ENCODE results near the gene HDAC8. TPM values are rescaled to one million over a fixed set of nuclear protein-coding genes. Genes with fewer than 3 reads are reported as not detected.

Gene HDAC8
- 10.5 TPM for polyA plus RNA-seq (2012; ENCODE audit: insufficient read length, low read depth)

DNA sequence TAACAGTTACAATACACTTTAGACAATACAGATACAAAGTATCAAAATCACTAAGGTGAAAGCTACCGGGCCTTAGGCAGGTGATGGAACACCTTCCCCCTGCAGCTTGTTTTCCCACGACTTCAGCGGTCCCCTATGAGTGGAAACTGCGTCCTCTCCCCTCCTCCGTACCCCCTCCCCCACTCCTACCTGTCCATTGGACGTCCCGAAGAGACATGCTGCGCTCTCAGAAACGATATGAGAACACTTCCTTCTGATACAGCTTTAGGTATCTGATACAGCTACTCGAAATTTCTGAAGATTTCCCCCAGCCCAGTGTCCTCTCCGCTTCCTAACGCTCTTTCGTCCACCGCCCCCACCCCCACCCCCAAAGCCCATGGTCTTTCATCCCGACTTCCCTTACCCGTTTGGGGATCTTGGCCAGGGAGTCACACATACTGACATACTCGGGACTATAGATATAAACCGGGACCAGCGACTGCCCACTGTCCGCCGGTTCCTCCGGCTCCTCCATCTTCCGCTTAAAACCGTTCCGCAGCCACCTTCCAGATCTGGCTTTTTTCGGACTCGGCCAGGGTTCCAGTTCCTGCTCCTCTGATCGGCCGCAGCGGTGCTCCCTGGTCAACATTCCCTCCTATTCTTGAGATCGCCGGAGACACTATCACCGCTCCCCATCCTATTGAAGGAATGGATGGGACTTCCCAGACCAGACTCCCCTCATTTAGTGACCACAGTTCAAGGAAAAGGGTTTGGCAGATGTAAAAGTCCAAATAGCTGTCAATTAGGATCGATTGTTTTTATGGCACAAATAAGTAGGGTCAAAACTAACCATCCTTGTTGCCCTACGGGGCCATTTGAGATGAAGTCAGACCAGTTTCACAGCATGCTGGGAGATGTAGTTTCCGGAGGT lies at the start of gene HDAC8:
Gene HDAC8, minus strand, starts transcription at position 596 of the 910 bp plus-strand sequence. Its CDS starts 82 bp downstream, at position 514.
- TF ChIP-seq, protein P1, sequence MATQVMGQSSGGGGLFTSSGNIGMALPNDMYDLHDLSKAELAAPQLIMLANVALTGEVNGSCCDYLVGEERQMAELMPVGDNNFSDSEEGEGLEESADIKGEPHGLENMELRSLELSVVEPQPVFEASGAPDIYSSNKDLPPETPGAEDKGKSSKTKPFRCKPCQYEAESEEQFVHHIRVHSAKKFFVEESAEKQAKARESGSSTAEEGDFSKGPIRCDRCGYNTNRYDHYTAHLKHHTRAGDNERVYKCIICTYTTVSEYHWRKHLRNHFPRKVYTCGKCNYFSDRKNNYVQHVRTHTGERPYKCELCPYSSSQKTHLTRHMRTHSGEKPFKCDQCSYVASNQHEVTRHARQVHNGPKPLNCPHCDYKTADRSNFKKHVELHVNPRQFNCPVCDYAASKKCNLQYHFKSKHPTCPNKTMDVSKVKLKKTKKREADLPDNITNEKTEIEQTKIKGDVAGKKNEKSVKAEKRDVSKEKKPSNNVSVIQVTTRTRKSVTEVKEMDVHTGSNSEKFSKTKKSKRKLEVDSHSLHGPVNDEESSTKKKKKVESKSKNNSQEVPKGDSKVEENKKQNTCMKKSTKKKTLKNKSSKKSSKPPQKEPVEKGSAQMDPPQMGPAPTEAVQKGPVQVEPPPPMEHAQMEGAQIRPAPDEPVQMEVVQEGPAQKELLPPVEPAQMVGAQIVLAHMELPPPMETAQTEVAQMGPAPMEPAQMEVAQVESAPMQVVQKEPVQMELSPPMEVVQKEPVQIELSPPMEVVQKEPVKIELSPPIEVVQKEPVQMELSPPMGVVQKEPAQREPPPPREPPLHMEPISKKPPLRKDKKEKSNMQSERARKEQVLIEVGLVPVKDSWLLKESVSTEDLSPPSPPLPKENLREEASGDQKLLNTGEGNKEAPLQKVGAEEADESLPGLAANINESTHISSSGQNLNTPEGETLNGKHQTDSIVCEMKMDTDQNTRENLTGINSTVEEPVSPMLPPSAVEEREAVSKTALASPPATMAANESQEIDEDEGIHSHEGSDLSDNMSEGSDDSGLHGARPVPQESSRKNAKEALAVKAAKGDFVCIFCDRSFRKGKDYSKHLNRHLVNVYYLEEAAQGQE (IDR thresholded peaks at IDR 0.05; ENCODE audit: insufficient read depth in 1 of 2, low read depth in 2 of 2, low read length in 2 of 2), result no peak
- TF ChIP-seq TAF1 (IDR thresholded peaks at IDR 0.05; ENCODE audit: borderline replicate concordance, insufficient read depth, low read length), result no peak
- no peak for TF ChIP-seq POLR2AphosphoS5 (IDR thresholded peaks at IDR 0.05; ENCODE audit: low read depth, low read length)
- no peak for TF ChIP-seq SIN3A (IDR thresholded peaks at IDR 0.05; ENCODE audit: borderline replicate concordance, insufficient read depth, low read length)
- TF ChIP-seq FOXP2 (optimal IDR thresholded peaks at IDR 0.05; ENCODE audit: borderline replicate concordance, extremely low read depth, extremely low read length, insufficient read depth), result no peak

DNA sequence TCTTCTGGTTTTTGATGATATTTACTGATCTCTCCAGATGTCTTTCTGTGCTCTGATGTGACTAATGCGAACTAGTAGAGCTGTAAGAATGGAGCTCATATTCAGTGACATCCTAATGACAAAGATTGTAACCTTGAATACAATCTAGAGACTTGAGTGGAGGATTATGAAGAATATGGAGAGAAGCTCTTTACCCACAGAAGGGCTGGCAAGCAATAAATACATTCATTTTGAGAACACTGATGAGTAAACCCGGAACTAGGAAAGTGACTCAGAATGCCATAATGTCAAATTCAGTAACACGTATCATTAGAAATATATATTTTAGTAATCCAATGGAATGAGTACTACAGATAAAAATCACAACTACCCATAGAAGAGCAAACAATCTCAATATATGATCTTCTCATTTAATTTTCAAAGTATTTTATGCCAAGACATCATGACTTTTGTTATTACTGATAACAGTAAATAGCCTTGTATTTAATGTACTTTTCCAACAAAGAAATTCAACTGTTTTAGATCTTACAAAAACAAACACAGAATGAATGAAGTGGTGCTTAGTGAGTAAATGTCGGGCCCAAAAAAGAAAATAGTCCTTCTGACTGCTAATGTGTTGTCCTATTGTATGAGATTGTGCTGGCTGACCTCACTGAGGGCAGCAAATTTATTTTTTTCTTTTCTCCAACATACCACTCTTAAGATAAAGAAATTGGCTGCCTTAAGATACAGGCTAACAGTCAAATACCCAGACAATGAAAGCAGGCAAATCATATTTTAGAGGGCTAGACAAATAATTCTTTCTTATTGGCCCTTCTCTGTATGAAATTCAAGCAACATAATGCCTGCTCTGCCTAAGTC lies 49.2 kb upstream of the HDAC8 start:
- TF ChIP-seq POLR2AphosphoS5 (IDR thresholded peaks at IDR 0.05; ENCODE audit: low read depth, low read length) (no peak), SIN3A (IDR thresholded peaks at IDR 0.05; ENCODE audit: borderline replicate concordance, insufficient read depth, low read length) (no peak), FOXP2 (optimal IDR thresholded peaks at IDR 0.05; ENCODE audit: borderline replicate concordance, extremely low read depth, extremely low read length, insufficient read depth) (no peak), TAF1 (IDR thresholded peaks at IDR 0.05; ENCODE audit: borderline replicate concordance, insufficient read depth, low read length) (no peak)
- TF ChIP-seq, protein P1 (IDR thresholded peaks at IDR 0.05; ENCODE audit: insufficient read depth in 1 of 2, low read depth in 2 of 2, low read length in 2 of 2), result no peak

GRCh38 chrX:72621163-72621562 lies 48.5 kb upstream of the HDAC8 start:
- TF ChIP-seq POLR2AphosphoS5 (IDR thresholded peaks at IDR 0.05; ENCODE audit: low read depth, low read length), result no peak
- TF ChIP-seq SIN3A (IDR thresholded peaks at IDR 0.05; ENCODE audit: borderline replicate concordance, insufficient read depth, low read length), result no peak

DNA sequence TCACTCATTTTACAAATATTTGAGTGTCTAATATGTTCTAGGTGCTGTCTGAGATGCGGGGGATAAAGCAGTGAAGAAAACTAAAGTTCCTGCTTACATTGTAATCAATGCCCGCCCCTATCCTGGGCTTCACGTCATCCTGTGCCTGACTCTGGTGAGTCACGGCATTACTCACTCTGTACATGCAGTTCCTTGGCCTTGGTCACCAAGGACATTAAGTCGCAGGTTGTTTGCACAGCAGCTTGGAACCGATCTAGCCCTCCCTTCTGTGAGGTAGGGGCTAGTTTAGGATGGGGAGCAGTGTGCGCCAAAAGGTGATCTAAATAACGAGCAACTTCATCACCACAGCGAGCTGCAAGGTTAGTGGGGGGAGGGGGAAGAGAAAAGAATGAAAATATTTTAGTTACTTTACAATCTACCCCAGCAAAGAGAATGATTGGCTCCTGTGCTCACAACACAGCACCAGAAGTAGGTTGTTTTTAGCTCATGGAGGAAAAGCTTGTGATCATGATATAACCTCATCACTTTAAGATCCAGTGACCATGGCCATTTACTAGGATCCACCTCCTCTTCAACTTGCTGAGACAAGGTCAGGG lies 48.0 kb upstream of the HDAC8 start:
- no peak for TF ChIP-seq POLR2AphosphoS5 (IDR thresholded peaks at IDR 0.05; ENCODE audit: low read depth, low read length)
- TF ChIP-seq SIN3A (IDR thresholded peaks at IDR 0.05; ENCODE audit: borderline replicate concordance, insufficient read depth, low read length), result no peak
- TF ChIP-seq, protein P1 (IDR thresholded peaks at IDR 0.05; ENCODE audit: insufficient read depth in 1 of 2, low read depth in 2 of 2, low read length in 2 of 2), result no peak
- no peak for TF ChIP-seq TAF1 (IDR thresholded peaks at IDR 0.05; ENCODE audit: borderline replicate concordance, insufficient read depth, low read length)
- TF ChIP-seq FOXP2 (optimal IDR thresholded peaks at IDR 0.05; ENCODE audit: borderline replicate concordance, extremely low read depth, extremely low read length, insufficient read depth), result no peak

- TF ChIP-seq TAF1 (IDR thresholded peaks at IDR 0.05; ENCODE audit: borderline replicate concordance, insufficient read depth, low read length), result no peak
- no peak for TF ChIP-seq POLR2AphosphoS5 (IDR thresholded peaks at IDR 0.05; ENCODE audit: low read depth, low read length)
- no peak for TF ChIP-seq FOXP2 (optimal IDR thresholded peaks at IDR 0.05; ENCODE audit: borderline replicate concordance, extremely low read depth, extremely low read length, insufficient read depth)
- no peak for TF ChIP-seq SIN3A (IDR thresholded peaks at IDR 0.05; ENCODE audit: borderline replicate concordance, insufficient read depth, low read length)
- TF ChIP-seq, protein P1 (IDR thresholded peaks at IDR 0.05; ENCODE audit: insufficient read depth in 1 of 2, low read depth in 2 of 2, low read length in 2 of 2), result no peak
Measured at GRCh38 chrX:72609313-72609712, 36.7 kb upstream of the HDAC8 start.

Measured in PFSK-1 (cell line).